PC-9 (cell line): Measurements from ENCODE around the gene TBC1D5.

Experiments used
- EZH2 ChIP-seq: fragments of 200-600 bp; sonication (generic); IDR thresholded peaks from 2 replicates; pipeline ENCODE4 v1.8.0; 2017; ENCODE audit warnings: antibody characterized with exemption, low read depth
- TF ChIP-seq, protein P1 (sequence below): fragments of 200-600 bp; sonication (generic); conservative IDR thresholded peaks from 2 replicates; pipeline ENCODE4 v1.6.1; 2017; ENCODE audit warnings: mixed run types, antibody characterized with exemption, mild to moderate bottlenecking, moderate library complexity

DNA sequence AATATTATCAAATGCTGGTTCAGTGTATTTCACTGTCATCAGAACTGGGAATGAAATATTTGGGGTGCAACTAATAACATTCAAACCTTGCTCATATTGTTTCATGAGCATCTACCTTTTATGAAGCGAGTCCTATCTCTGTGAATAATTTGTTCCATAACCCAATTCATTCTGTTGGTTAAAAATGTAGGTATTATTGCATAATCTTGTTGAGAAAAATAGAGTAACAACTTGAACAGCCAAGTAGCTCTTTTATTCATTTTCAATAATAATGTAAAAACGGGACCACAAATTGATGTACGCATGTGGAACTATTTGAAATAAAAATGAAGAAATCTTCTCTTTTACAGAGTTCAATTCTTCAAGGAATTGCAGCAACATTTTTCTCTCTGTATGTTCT lies 30.1 kb upstream of the TBC1D5 start:
- TF ChIP-seq, protein P1, sequence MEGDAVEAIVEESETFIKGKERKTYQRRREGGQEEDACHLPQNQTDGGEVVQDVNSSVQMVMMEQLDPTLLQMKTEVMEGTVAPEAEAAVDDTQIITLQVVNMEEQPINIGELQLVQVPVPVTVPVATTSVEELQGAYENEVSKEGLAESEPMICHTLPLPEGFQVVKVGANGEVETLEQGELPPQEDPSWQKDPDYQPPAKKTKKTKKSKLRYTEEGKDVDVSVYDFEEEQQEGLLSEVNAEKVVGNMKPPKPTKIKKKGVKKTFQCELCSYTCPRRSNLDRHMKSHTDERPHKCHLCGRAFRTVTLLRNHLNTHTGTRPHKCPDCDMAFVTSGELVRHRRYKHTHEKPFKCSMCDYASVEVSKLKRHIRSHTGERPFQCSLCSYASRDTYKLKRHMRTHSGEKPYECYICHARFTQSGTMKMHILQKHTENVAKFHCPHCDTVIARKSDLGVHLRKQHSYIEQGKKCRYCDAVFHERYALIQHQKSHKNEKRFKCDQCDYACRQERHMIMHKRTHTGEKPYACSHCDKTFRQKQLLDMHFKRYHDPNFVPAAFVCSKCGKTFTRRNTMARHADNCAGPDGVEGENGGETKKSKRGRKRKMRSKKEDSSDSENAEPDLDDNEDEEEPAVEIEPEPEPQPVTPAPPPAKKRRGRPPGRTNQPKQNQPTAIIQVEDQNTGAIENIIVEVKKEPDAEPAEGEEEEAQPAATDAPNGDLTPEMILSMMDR = no peak
- no peak for TF ChIP-seq EZH2
